Mesenchymal stem cell (in vitro differentiated cells and primary cell): ENCODE measurements around the gene LEF1.
"Not testable (repeated sequence)": the region's sequence is repeated elsewhere in the genome, so short reads cannot be mapped to it uniquely, and the experiment has no call there.

Source experiments
- DNase-seq: peaks from one replicate; pipeline ENCODE4 v3.0.0-alpha.2; 2013
- H2AFZ ChIP-seq: one replicate; pipeline ENCODE4 v1.6.1; 2013; ENCODE audit warnings: low read depth, mild to moderate bottlenecking, control low read depth, inconsistent platforms, low read length, moderate library complexity
- H2AK5ac ChIP-seq: 2 replicates; pipeline ENCODE4 v1.6.1; 2013; ENCODE audit warnings: low read length, moderate library complexity, mild to moderate bottlenecking, inconsistent platforms; ENCODE audit not compliant: severe bottlenecking
- H2BK120ac ChIP-seq: one replicate; pipeline ENCODE4 v1.6.1; 2013; ENCODE audit warnings: low read depth, mild to moderate bottlenecking, inconsistent platforms, low read length, moderate library complexity
- H2BK12ac ChIP-seq, 2 experiments: one replicate each; pipeline ENCODE4 v1.6.1; 2013; ENCODE audit warnings: inconsistent platforms in 2 of 2, low read length in 2 of 2, mild to moderate bottlenecking in 2 of 2, moderate library complexity in 2 of 2, control low read depth in 1 of 2
- H2BK15ac ChIP-seq: one replicate; pipeline ENCODE4 v1.6.1; 2013; ENCODE audit warnings: mild to moderate bottlenecking, low read depth, inconsistent platforms; ENCODE audit not compliant: poor library complexity, severe bottlenecking
- H2BK5ac ChIP-seq: 2 replicates; pipeline ENCODE4 v1.6.1; 2013; ENCODE audit warnings: low read depth, mild to moderate bottlenecking, low read length, control low read depth, inconsistent platforms; ENCODE audit not compliant: poor library complexity, severe bottlenecking
- H3K14ac ChIP-seq, 2 experiments: one replicate each; pipeline ENCODE4 v1.6.1; 2013; ENCODE audit warnings: inconsistent platforms in 2 of 2, low read length in 2 of 2, control low read depth in 1 of 2, mild to moderate bottlenecking in 1 of 2, moderate library complexity in 1 of 2
- H3K18ac ChIP-seq, 2 experiments: one replicate each; pipeline ENCODE4 v1.6.1; 2013; ENCODE audit warnings: inconsistent platforms in 2 of 2, low read length in 2 of 2, control low read depth in 1 of 2, low read depth in 1 of 2, mild to moderate bottlenecking in 1 of 2
- H3K23ac ChIP-seq, 2 experiments: one replicate each; pipeline ENCODE4 v1.6.1; 2013; ENCODE audit warnings: inconsistent platforms in 2 of 2, low read length in 2 of 2, mild to moderate bottlenecking in 2 of 2, moderate library complexity in 2 of 2, control low read depth in 1 of 2
- H3K27ac ChIP-seq: 2 replicates; pipeline ENCODE4 v1.5.1; 2013; ENCODE audit warnings: mild to moderate bottlenecking, moderate library complexity, low read length, control low read depth, inconsistent platforms; ENCODE audit not compliant: poor library complexity, severe bottlenecking
- H3K27me3 ChIP-seq, 2 experiments: 2 replicates each; pipeline versions ENCODE4 v1.6.1 to v1.7.0; 2013; ENCODE audit warnings: low read length in 2 of 2, mild to moderate bottlenecking in 2 of 2, moderate library complexity in 2 of 2, control low read depth in 1 of 2, inconsistent platforms in 1 of 2; ENCODE audit not compliant: control insufficient read depth in 1 of 2, insufficient read depth in 1 of 2
- H3K36me3 ChIP-seq, 2 experiments: 2 replicates each; pipeline versions ENCODE4 v1.6.1 to v1.7.0; 2013; ENCODE audit warnings: low read length in 2 of 2, control low read depth in 1 of 2, inconsistent platforms in 1 of 2, low read depth in 1 of 2, mild to moderate bottlenecking in 1 of 2; ENCODE audit not compliant: insufficient read depth in 2 of 2, control insufficient read depth in 1 of 2
- H3K4ac ChIP-seq, 2 experiments: one replicate each; pipeline ENCODE4 v1.6.1; 2013; ENCODE audit warnings: inconsistent platforms in 2 of 2, low read length in 2 of 2, mild to moderate bottlenecking in 2 of 2, moderate library complexity in 2 of 2, control low read depth in 1 of 2, low read depth in 1 of 2
- H3K4me1 ChIP-seq: 2 replicates; pipeline ENCODE4 v1.6.1; 2013; ENCODE audit warnings: low read depth, low read length, control low read depth; ENCODE audit not compliant: control insufficient read depth, insufficient read depth
- H3K4me2 ChIP-seq: 2 replicates; pipeline ENCODE4 v1.6.1; 2013; ENCODE audit warnings: low read length, mild to moderate bottlenecking, inconsistent platforms; ENCODE audit not compliant: poor library complexity, severe bottlenecking
- H3K4me3 ChIP-seq, 2 experiments: 2 replicates each; pipeline versions ENCODE4 v1.5.1 to v1.7.0; 2013; ENCODE audit warnings: low read length in 2 of 2, mild to moderate bottlenecking in 2 of 2, control low read depth in 1 of 2, low read depth in 1 of 2; ENCODE audit not compliant: insufficient read depth in 1 of 2
- H3K79me1 ChIP-seq: replicated peaks from 2 replicates; pipeline ENCODE4 v1.6.1; 2013; ENCODE audit warnings: mild to moderate bottlenecking, control low read depth, low read length, inconsistent platforms; ENCODE audit not compliant: poor library complexity, severe bottlenecking
- H3K9ac ChIP-seq: 2 replicates; pipeline ENCODE4 v1.7.0; 2013; ENCODE audit warnings: mild to moderate bottlenecking, low read length, moderate library complexity
- H3K9me3 ChIP-seq: 2 replicates; pipeline ENCODE4 v1.7.0; 2013; ENCODE audit warnings: mild to moderate bottlenecking, low read length; ENCODE audit not compliant: control insufficient read depth
- H4K8ac ChIP-seq: one replicate; pipeline ENCODE4 v1.6.1; 2013; ENCODE audit warnings: inconsistent platforms, mild to moderate bottlenecking, low read length, moderate library complexity
- H4K91ac ChIP-seq: one replicate; pipeline ENCODE4 v1.6.1; 2013; ENCODE audit warnings: mild to moderate bottlenecking, low read length, inconsistent platforms
- WGBS: methylation state at CpG from one replicate; pipeline ENCODE4 v1.1.7; 2013; ENCODE audit warnings: mixed read lengths; 5-methylcytosine and 5-hydroxymethylcytosine counted together

LEF1 gene

GRCh38 chr4:108013327-108013726 is 155.4 kb downstream of the LEF1 start:
- no peaks in the 10 kb centered on the region for H3K27me3 ChIP-seq
- no peak overlapping the region for H2AFZ ChIP-seq
- H2BK15ac ChIP-seq = no peak overlapping the region
- no peak overlapping the region for H3K14ac ChIP-seq
- H3K4me3 ChIP-seq = no peak overlapping the region
- DNase-seq = no peak
- H2BK12ac ChIP-seq = no peak overlapping the region
- H2AK5ac ChIP-seq = no peak overlapping the region
- no peaks in the 10 kb centered on the region for H3K9me3 ChIP-seq
- no peak overlapping the region for H4K8ac ChIP-seq
- no peak overlapping the region for H2BK120ac ChIP-seq
- no peak overlapping the region for H3K18ac ChIP-seq
- no peak overlapping the region for H3K23ac ChIP-seq
- no peak overlapping the region for H2BK5ac ChIP-seq
- no peaks in the 10 kb centered on the region for H3K4me1 ChIP-seq
- H3K79me1 ChIP-seq = peaks cover 13% of the 10 kb centered on the region
- no peak overlapping the region for H3K4ac ChIP-seq
- peaks cover 6 to 46% of the 10 kb centered on the region in 2 experiments for H3K36me3 ChIP-seq
- no peak overlapping the region for H3K27ac ChIP-seq
- H3K9ac ChIP-seq = no peak overlapping the region
- H4K91ac ChIP-seq = no peak overlapping the region
- no peak overlapping the region for H3K4me2 ChIP-seq

GRCh38 chr4:108012382-108012781 is 156.3 kb downstream of the LEF1 start:
- Histone ChIP-seq H3K36me3 (peaks cover 6 to 43% of the 10 kb centered on the region in 2 experiments), H3K79me1 (peaks cover 17% of the 10 kb centered on the region)
- 98% methylated on average over 5 of the region's 5 CpGs for WGBS
- H3K27me3 ChIP-seq, H3K27ac ChIP-seq, H3K4ac ChIP-seq, H2BK120ac ChIP-seq, H3K4me3 ChIP-seq, H2BK15ac ChIP-seq, H2AFZ ChIP-seq, H3K23ac ChIP-seq, H3K9ac ChIP-seq, H3K4me1 ChIP-seq, H4K8ac ChIP-seq, H4K91ac ChIP-seq, H3K14ac ChIP-seq, DNase-seq, H3K18ac ChIP-seq, H3K4me2 ChIP-seq, H2AK5ac ChIP-seq, H2BK5ac ChIP-seq, H2BK12ac ChIP-seq, H3K9me3 ChIP-seq: not testable (repeated sequence)

- Histone ChIP-seq H3K27me3 (no peaks in the 10 kb centered on the region), H3K4me2 (no peak overlapping the region), H3K9ac (peak overlapping the region; percentile 54), H2BK120ac (no peak overlapping the region), H3K9me3 (no peaks in the 10 kb centered on the region), H3K4me3 (no peak overlapping the region), H3K23ac (no peak overlapping the region), H3K14ac (no peak overlapping the region), H3K4me1 (no peaks in the 10 kb centered on the region), H2AK5ac (no peak overlapping the region), H2BK5ac (no peak overlapping the region), H3K36me3 (peaks cover 3 to 22% of the 10 kb centered on the region in 2 experiments), H3K79me1 (peaks cover 25% of the 10 kb centered on the region), H2AFZ (no peak overlapping the region), H4K91ac (no peak overlapping the region), H3K27ac (peak overlapping the region; percentile 68), H2BK15ac (no peak overlapping the region), H3K18ac (no peak overlapping the region), H3K4ac (no peak overlapping the region), H4K8ac (no peak overlapping the region), H2BK12ac (no peak overlapping the region)
- 100% methylated on average over 1 of the region's 2 CpGs for WGBS
- peak; percentile 67 for DNase-seq
Observed at GRCh38 chr4:108010167-108010566, 158.6 kb downstream of the LEF1 start.

GRCh38 chr4:108008721-108009120 is 160.0 kb downstream of the LEF1 start:
- Histone ChIP-seq H3K4me2 (no peak overlapping the region), H3K27ac (no peak overlapping the region), H3K18ac (no peak overlapping the region), H3K79me1 (peaks cover 23% of the 10 kb centered on the region), H2BK5ac (no peak overlapping the region), H2AFZ (no peak overlapping the region), H3K27me3 (no peaks in the 10 kb centered on the region), H4K91ac (no peak overlapping the region), H3K36me3 (peaks cover 0 to 12% of the 10 kb centered on the region in 2 experiments), H2BK15ac (no peak overlapping the region), H2AK5ac (no peak overlapping the region), H3K14ac (no peak overlapping the region), H3K23ac (no peak overlapping the region), H3K9me3 (no peaks in the 10 kb centered on the region), H3K4me3 (no peak overlapping the region), H2BK12ac (no peak overlapping the region), H3K4ac (no peak overlapping the region), H3K4me1 (peaks cover 4% of the 10 kb centered on the region), H3K9ac (peak overlapping the region; percentile 10), H2BK120ac (no peak overlapping the region), H4K8ac (no peak overlapping the region)
- WGBS = no CpG with 5 or more reads among the region's 2 CpGs
- DNase-seq = peak; percentile 71
